SH-SY5Y (cell line): ENCODE measurements around the gene PPP1R14B.

Experiments used
- GATA2 ChIP-seq: IDR thresholded peaks from 2 replicates; pipeline ENCODE4 v1.6.1; 2011; ENCODE audit warnings: mild to moderate bottlenecking, low read depth, low read length
- GATA3 ChIP-seq: IDR thresholded peaks from 2 replicates; pipeline ENCODE4 v1.6.1; 2011; ENCODE audit warnings: low read depth, mild to moderate bottlenecking, low read length, moderate library complexity

DNA sequence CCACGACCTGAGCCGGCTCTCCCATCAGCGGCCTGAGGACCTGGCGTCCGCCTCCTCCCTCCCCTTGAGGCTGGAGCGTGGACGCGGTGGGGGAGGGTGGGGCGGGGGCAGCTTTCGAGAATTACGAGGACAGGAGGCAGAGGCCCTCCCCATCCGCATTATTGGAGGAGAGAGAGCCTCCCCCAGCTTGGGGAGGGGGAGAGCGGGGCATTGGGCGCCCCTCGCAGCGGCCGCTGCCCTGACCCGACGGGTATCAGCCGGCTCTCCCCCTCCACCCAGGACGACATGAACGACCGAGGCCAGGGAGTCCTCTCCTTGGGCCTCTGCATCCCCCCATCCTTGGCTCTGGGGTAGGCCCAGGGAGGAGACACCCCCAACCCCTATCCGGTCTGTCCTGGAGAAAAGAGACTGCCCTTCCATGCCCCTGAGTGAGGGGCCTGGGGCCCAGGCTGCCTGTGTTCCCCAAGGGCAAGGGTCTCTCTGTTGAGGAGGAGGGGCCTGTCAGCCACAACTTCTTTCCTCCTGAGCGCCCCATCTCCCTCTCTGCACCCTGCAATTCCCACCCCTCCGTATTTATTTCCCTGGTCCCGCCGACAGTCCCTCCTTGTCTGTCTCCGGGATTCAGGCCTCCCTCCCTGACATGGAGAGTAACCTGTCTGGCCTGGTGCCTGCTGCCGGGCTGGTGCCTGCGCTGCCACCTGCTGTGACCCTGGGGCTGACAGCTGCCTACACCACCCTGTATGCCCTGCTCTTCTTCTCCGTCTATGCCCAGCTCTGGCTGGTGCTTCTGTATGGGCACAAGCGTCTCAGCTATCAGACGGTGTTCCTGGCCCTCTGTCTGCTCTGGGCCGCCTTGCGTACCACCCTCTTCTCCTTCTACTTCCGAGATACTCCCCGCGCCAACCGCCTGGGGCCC, 39.4 kb upstream of the PPP1R14B start:
- TF ChIP-seq GATA2: no peak
- TF ChIP-seq GATA3: no peak
